Measurements from ENCODE around the gene FAR2. TPM values are rescaled to one million over a fixed set of nuclear protein-coding genes. Genes with fewer than 3 reads are reported as not detected.

FAR2 gene
- total and polyA plus RNA-seq, 8 donors: 1.7 to 96.7 (median 3.3) TPM; not detected in 1

GRCh38 chr12:29234965-29235626, 86.0 kb downstream of the FAR2 start:
- WGBS, 5 donors: 49 to 76% (median 67%) methylated on average over 2 of the region's 2 CpGs

GRCh38 chr12:29238822-29239291, 89.8 kb downstream of the FAR2 start:
- no peaks in the 10 kb centered on the region for H3K9me3 ChIP-seq
- TF ChIP-seq POLR2AphosphoS5 (IDR thresholded peaks at IDR 0.05) (no peak), CTCF (IDR thresholded peaks at IDR 0.05) (no peak), EP300 (IDR thresholded peaks at IDR 0.05) (no peak), POLR2A (IDR thresholded peaks at IDR 0.05) (no peak)
- no peak overlapping the region for H3K4me3 ChIP-seq
- 69 to 82% (median 76%) methylated on average over 2 of the region's 2 CpGs for WGBS, 5 donors
- H3K36me3 ChIP-seq: no peaks in the 10 kb centered on the region
- intact Hi-C loops (cut with DNase I; ENCODE audit: low total_unique reads): no loop called here
- no peak for DNase-seq
- H3K27ac ChIP-seq: no peak overlapping the region
- peaks cover 15 to 36% (median 18%) of the 10 kb centered on the region in 4 donors for H3K4me1 ChIP-seq
- H3K27me3 ChIP-seq: no peaks in the 10 kb centered on the region

More at GRCh38 chr12:29234965-29235626, 86.0 kb downstream of the FAR2 start:
- intact Hi-C loops (cut with DNase I; ENCODE audit: low total_unique reads): no loop called here
- Histone ChIP-seq H3K36me3 (no peaks in the 10 kb centered on the region), H3K4me3 (no peak overlapping the region), H3K27me3 (no peaks in the 10 kb centered on the region), H3K9me3 (no peaks in the 10 kb centered on the region), H3K27ac (no peak overlapping the region), H3K4me1 (no peaks in the 10 kb centered on the region)
- no peak for DNase-seq
- TF ChIP-seq POLR2AphosphoS5 (IDR thresholded peaks at IDR 0.05) (no peak), EP300 (IDR thresholded peaks at IDR 0.05) (no peak), POLR2A (IDR thresholded peaks at IDR 0.05) (no peak), CTCF (IDR thresholded peaks at IDR 0.05) (no peak)

DNA sequence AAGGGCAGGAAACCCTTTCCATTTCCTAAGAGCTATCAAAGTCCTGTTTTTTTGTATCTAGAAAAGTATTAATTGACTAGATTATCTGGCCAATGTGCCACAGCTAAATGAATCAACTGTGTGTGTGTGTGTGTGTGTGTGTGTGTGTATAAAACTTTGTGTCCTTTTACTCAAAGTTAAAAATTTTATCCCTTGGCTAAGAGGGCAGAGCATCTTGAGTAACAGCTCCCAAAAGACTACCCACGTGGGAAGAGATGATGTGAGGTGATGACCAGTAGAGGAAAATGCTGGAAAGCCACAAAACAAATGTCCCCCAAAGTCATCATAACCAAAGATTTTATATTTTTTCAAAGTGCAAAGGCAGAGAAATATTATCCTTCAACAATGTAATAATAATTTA, 90.3 kb downstream of the FAR2 start:
- no peak overlapping the region for H3K27ac ChIP-seq
- no peaks in the 10 kb centered on the region for H3K36me3 ChIP-seq
- no peaks in the 10 kb centered on the region for H3K27me3 ChIP-seq
- 70 to 87% (median 83%) methylated on average over 1 of the region's 1 CpG for WGBS, 5 donors
- TF ChIP-seq CTCF (IDR thresholded peaks at IDR 0.05) (no peak), POLR2AphosphoS5 (IDR thresholded peaks at IDR 0.05) (no peak), POLR2A (IDR thresholded peaks at IDR 0.05) (no peak), EP300 (IDR thresholded peaks at IDR 0.05) (no peak)
- no peak for DNase-seq
- H3K4me1 ChIP-seq: peaks cover 15 to 38% (median 18%) of the 10 kb centered on the region in 4 donors
- H3K4me3 ChIP-seq: no peak overlapping the region
- intact Hi-C loops (cut with DNase I; ENCODE audit: low total_unique reads): no loop called here
- no peaks in the 10 kb centered on the region for H3K9me3 ChIP-seq

- intact Hi-C loops (cut with DNase I; ENCODE audit: low total_unique reads): no loop called here
- Histone ChIP-seq H3K4me3 (no peak overlapping the region), H3K27ac (peak overlapping the region in 1 of 5 donors; percentile 86), H3K27me3 (no peaks in the 10 kb centered on the region), H3K36me3 (no peaks in the 10 kb centered on the region), H3K4me1 (peaks cover 15 to 38% (median 18%) of the 10 kb centered on the region in 4 donors), H3K9me3 (no peaks in the 10 kb centered on the region)
- no peak for TF ChIP-seq POLR2A (IDR thresholded peaks at IDR 0.05)
- TF ChIP-seq POLR2AphosphoS5 (IDR thresholded peaks at IDR 0.05): no peak
- no peak for TF ChIP-seq CTCF (IDR thresholded peaks at IDR 0.05)
- no peak for TF ChIP-seq EP300 (IDR thresholded peaks at IDR 0.05)
- WGBS, 5 donors: 63 to 84% (median 68%) methylated on average over 2 of the region's 2 CpGs
- no peak for DNase-seq
Measured at GRCh38 chr12:29240441-29240840, 91.4 kb downstream of the FAR2 start.
